NCI-H526 (cell line): ENCODE data around the gene SPRY2.
A peak's percentile ranks its signal among the peaks of the same experiment; 100 is the strongest.
"Not testable (repeated sequence)": the region's sequence is repeated elsewhere in the genome, so short reads cannot be mapped to it uniquely, and the experiment has no call there.

Experiments
- DNase-seq, 2 experiments: peaks; one replicate each; lab custom pipeline; 2025; lab: John Stamatoyannopoulos, UW

The SPRY2 gene, protein sequence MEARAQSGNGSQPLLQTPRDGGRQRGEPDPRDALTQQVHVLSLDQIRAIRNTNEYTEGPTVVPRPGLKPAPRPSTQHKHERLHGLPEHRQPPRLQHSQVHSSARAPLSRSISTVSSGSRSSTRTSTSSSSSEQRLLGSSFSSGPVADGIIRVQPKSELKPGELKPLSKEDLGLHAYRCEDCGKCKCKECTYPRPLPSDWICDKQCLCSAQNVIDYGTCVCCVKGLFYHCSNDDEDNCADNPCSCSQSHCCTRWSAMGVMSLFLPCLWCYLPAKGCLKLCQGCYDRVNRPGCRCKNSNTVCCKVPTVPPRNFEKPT

DNA sequence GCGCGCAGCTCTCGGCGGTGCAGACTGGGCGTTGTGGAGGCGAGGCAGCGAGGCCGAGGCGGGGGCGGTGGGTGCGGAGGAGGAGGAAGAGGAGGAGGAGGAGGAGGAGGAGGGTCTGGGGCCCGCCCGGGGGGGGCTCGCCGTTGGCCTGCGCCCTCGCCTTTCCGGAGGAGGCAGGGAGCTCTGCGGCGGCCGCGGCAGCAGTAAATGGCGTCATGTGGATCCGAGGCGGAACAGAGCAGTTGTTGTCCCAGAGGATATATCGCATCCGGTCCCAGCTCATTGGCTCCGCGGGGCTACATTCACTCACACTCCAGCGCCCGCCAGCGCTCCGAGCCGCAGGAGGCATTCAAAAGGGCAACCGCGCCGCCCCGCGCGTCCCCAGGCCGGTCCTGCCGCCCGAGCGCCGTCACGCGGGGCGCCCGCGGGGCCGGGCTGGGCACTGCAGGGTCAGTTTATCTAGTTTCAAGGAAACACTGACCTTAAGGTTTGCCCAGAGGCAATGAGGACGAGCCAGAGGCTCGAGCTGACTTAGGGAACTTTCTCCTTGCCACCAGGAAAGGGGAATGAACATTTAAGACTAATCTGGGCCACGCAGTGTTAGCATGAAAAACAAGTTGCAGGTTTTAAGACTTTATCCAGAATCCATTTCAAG is at the start of gene SPRY2:
TSS of gene SPRY2 (minus strand) at position 26 of the 655 bp plus-strand sequence. CDS start 3,421 bp downstream, outside the sequence.
- DNase-seq = peak; percentile 94 to 99

GRCh38 chr13:80390338-80390737 is 49.4 kb upstream of the SPRY2 start:
- no peak for DNase-seq

DNA sequence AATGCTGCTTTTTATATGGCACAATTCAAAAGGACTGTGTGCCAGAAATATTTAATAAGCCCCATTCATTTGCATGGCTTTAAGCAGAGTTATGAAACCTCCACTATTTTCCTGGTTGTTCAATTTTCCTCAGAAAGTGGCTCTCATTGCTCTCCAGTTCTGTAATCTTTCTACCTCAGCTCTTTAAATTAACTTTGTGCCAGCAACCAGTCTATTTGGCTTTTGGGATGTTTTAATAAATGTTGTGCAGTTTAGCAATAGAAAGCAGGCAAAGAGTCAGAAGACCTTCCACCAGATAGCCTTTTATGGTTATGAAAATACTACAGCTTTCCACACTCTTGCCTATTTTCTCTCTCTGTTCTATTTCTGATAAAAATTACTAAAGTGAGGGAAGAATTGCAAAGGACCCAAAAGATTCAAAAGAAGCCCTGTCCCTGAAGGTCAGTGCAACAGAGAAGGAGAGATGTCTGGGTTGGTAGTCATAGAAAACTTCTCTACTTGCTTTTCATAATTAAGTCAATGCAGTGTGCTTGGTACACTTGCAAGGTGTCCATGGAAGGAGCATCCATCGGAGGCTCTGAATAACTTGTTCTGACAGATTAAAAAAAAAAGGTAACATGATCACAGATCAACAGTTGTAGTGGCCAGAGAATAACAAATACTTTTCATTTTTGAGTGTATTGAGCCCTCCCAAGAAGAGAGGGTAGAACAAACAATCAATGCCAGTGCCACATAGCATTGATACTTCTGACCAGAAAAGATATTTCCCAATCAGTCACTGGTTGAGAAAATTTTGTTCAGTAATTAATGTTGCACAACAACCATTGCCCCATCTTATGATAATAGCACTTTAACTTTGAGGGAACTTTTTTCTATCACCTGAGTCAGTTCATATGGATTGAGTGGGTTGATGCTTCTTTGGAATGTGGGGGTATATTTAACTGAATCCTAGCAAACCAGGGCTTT is 48.4 kb upstream of the SPRY2 start:
- no peak for DNase-seq

GRCh38 chr13:80388506-80388905 is 47.6 kb upstream of the SPRY2 start:
- DNase-seq = no peak

DNA sequence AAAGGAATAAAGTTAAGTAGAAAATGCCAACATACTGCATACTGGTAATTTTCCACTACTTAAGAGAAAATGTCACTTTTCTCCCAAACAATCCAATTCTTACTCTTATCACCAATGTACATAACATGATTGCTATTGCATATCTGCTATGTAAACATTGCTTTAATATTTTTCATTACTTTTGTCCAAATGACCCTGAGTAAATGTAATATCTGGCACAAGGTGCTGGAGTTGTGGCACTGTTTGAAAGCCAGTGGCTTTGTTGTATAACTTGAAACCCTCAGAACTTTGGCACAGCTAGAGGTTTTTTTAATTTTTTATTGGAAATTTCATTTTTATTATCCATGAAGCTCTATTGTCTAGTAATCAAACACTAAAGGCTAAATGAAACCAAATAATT is 45.7 kb upstream of the SPRY2 start:
- DNase-seq = no peak

- DNase-seq = no peak
Observed at GRCh38 chr13:80386002-80386401, 45.1 kb upstream of the SPRY2 start.

DNA sequence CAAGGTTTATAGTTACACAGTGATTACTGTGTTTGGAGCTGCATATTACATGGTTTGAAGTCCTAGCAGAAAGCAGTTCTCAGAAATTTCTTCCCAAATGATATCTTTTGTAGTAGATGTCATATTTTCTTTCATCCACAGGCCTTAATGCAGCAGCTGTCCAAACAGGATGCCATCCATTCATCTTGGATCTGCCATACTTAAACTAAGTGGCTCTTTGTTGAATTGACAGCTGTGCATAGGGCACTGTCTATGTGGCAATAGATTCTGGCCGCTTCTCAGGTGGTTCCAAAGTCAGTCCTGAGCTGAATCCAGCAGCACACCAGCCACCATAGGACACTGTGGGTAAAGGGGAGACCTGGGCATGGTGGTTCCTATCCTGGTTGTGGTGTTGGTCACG is 41.6 kb upstream of the SPRY2 start:
- DNase-seq = no peak

- DNase-seq = no peak
Observed at GRCh38 chr13:80379245-80379644, 38.3 kb upstream of the SPRY2 start.

DNA sequence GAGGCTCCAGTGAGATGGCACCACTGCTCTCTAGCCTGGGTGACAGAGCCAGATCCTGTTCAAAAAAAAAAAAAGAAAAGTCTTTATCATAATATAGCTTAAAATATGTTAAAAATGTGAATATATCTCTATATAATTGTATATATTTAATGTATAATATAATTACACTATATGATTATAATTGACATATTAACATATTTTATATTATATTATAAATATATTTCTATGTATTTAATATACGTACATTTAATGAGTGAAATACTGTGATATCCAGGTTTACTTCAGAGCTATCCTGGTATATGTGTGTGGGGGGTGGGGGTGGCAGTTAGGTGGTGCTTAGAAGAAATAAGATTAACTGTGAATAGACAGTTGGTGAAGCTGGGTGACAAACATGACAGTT is 35.6 kb upstream of the SPRY2 start:
- no peak for DNase-seq

- DNase-seq = no peak
Observed at GRCh38 chr13:80374901-80375300, 34.0 kb upstream of the SPRY2 start.

DNA sequence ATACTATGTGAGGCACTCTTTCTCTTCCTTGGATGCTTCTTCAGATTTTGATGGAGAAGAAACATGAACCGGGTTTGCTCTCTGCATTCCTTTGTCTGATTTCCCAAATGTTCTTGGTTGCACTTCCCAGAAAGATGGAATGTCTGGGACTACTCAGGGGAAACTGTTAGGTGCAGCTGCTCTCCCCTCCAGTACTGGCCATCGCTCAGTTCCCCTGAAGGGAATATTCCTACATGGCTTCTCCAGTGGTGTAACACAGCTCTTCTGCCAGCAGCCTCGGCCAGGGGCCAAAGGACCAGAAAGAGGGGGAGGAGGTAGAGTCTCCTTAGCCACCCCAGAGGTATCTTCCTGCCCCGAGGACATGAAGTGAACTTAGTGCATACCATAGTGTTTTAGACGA is 33.5 kb upstream of the SPRY2 start:
- no peak for DNase-seq

DNA sequence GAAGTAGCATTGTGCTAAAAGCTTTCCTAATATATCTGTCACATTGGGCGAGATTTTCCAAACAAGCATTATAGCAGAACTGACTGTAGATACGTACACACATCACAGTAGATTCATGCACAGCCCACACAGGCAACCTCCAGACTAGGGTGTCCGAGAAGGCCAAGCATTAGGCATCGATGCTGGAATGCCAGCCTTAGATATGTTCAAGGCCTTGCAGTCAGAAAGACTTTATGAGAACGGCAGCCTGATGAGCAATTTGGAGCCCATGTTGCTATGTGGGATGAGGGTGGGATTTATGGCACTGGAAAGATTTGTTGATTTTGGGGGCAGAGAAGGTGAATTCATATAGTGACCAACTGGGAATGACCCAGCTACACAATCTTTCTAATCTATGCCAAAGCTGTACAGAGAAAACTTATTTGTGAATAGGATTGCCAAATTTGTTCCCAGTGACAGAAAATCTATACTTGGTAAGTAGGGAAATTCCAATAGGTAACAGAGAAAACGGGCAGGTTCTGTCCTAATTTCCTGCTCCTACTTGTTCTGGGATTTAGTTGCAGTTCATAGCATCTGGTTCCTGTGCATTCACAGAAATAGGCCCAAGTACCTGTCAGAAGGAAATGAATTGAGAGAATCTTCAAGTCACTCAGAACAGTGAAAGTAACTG is 31.0 kb upstream of the SPRY2 start:
- DNase-seq = no peak

- no peak for DNase-seq
Observed at GRCh38 chr13:80367473-80367872, 26.5 kb upstream of the SPRY2 start.

GRCh38 chr13:80363890-80364503 is 23.1 kb upstream of the SPRY2 start:
- DNase-seq = peak in 1 of 2 experiments; percentile 47

DNA sequence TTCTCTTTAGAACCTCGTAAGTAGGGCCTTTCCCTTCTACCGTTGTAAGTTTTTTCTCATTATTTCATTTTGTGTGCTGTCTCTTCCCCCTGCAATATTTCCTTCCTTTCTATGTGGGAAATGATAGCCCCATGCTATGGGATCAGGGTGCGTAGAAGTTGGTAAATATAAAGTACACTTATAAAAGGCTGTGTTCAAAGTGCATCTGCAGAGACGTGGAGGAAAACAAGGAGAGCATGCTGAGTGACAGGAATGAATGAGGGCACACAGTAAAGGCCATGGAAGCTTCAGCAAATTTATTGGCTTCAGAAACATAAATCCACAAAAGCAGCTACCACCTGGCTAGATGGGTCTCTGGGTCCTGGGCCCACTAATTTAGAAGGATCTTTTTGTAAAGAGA is 21.6 kb upstream of the SPRY2 start:
- DNase-seq = no peak

- DNase-seq = peak; percentile 16 to 30
Observed at GRCh38 chr13:80361883-80362327, 21.0 kb upstream of the SPRY2 start.

DNA sequence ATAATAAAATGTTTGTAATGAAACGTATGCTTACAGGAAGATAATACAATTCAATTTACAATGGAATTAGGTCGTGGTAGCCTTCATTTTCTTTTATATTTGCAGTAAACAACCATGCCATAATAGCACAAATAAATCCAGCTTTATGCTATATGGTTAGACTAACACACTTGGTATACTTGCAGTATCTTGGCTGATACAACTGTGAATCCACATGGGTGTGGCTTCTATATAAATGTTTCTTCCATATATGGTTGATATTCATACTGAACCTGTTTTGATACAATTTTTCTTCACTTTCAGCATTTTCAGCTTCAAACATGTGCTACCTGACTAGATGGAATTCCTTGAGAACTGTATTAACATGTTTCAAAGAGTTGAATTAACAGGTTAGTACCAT is 20.4 kb upstream of the SPRY2 start:
- no peak for DNase-seq

GRCh38 chr13:80360453-80360800 is 19.5 kb upstream of the SPRY2 start:
- DNase-seq = no peak

DNA sequence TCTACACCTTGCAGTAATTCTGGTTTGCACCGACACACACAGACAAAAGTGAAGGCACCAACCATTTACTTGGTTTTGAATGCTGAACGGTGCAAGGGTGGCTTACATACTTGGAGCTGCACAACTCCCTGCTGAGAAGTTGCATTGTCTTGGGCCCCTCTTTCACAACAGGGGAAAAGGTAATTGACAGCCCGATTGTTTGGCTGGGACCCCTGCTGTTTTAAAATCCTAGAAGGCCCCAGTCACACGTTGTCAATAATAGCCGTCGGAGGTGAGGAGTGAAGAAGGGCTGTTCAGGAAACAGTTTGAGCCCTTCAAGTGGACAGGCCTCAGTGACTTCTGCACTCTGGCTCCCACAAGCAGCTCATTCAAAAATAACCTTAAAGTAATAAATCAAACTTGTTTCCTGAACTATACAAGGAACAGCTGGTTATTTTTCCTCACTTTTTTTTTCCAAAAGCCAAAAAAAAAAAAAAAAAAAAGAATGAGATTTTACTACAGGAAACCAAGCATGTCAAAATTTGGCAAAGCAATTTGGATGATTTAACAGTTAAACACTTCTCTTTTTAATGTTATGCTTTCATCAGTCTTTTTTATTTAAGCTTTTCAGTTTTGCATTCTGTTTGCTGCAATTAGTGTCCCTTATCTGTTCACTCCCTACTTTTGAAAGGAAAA is 19.0 kb upstream of the SPRY2 start:
- DNase-seq = no peak

- DNase-seq = no peak
Observed at GRCh38 chr13:80359414-80359777, 18.5 kb upstream of the SPRY2 start.

DNA sequence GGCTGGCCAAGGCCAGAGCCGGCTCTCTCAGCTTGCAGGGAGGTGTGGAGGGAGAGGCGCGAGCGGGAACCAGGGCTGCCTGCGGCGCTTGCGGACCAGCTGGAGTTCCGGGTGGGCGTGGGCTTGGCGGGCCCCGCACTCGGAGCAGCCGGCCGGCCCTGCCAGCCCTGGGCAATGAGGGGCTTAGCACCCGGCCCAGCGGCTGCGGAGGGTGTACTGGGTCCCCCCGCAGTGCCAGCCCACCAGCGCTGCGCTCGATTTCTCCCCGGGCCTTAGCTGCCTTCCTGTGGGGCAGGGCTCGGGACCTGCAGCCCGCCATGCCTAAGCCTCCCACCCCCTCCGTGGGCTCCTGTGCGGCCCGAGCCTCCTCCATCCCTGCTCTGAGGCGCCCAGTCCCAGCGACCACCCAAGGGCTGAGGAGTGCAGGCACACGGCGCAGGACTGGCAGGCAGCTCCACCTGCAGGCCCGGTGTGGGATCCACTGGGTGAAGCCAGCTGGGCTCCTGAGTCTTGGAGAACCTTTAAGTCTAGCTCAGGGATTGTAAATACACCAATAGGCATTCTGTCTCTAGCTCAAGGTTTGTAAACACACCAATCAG is 14.7 kb upstream of the SPRY2 start:
- DNase-seq = not testable (repeated sequence)
